Stomach smooth muscle (tissue), 2 donors: ENCODE measurements around the gene LHFPL2.

Experiments used
- H3K27ac ChIP-seq: one replicate; pipeline ENCODE4 v1.7.0; 2013; ENCODE audit warnings: mild to moderate bottlenecking, low read length, inconsistent platforms
- H3K27me3 ChIP-seq, 2 donors: one replicate each; pipeline ENCODE4 v1.7.0; 2013; ENCODE audit warnings: low read length in 2 of 2; ENCODE audit not compliant: insufficient read depth in 2 of 2, control insufficient read depth in 1 of 2
- H3K36me3 ChIP-seq, 2 donors: one replicate each; pipeline ENCODE4 v1.7.0; 2013; ENCODE audit warnings: low read length in 2 of 2; ENCODE audit not compliant: control insufficient read depth in 2 of 2, insufficient read depth in 2 of 2
- H3K4me1 ChIP-seq: one replicate; pipeline ENCODE4 v1.7.0; 2013; ENCODE audit warnings: low read length; ENCODE audit not compliant: control insufficient read depth, insufficient read depth
- H3K4me3 ChIP-seq, 2 donors: one replicate each; pipeline ENCODE4 v1.7.0; 2013; ENCODE audit warnings: low read length in 2 of 2
- H3K9ac ChIP-seq, 2 donors: one replicate each; pipeline ENCODE4 v1.7.0; 2013; ENCODE audit warnings: low read length in 2 of 2, mild to moderate bottlenecking in 1 of 2
- H3K9me3 ChIP-seq, 2 donors: one replicate each; pipeline ENCODE4 v1.7.0; 2013; ENCODE audit warnings: low read length in 2 of 2; ENCODE audit not compliant: control insufficient read depth in 2 of 2
- donor health status: healthy.
- donor health status: Pancreatic carcinoma.

Gene LHFPL2

GRCh38 chr5:78501411-78502352 lies 146.9 kb downstream of the LHFPL2 start:
- Histone ChIP-seq H3K9me3 (no peaks in the 10 kb centered on the region), H3K4me1 (peaks cover 62% of the 10 kb centered on the region), H3K9ac (no peak overlapping the region), H3K27me3 (no peaks in the 10 kb centered on the region), H3K36me3 (no peaks in the 10 kb centered on the region), H3K27ac (peak overlapping the region; percentile 49), H3K4me3 (no peak overlapping the region)

GRCh38 chr5:78500871-78501270 lies 147.7 kb downstream of the LHFPL2 start:
- no peak overlapping the region for H3K4me3 ChIP-seq
- H3K9me3 ChIP-seq: no peaks in the 10 kb centered on the region
- H3K36me3 ChIP-seq: no peaks in the 10 kb centered on the region
- H3K9ac ChIP-seq: no peak overlapping the region
- no peak overlapping the region for H3K27ac ChIP-seq
- H3K4me1 ChIP-seq: peaks cover 63% of the 10 kb centered on the region
- H3K27me3 ChIP-seq: no peaks in the 10 kb centered on the region

GRCh38 chr5:78500028-78500427 lies 148.5 kb downstream of the LHFPL2 start:
- no peaks in the 10 kb centered on the region for H3K27me3 ChIP-seq
- no peaks in the 10 kb centered on the region for H3K9me3 ChIP-seq
- no peak overlapping the region for H3K4me3 ChIP-seq
- no peak overlapping the region for H3K9ac ChIP-seq
- H3K4me1 ChIP-seq: peaks cover 55% of the 10 kb centered on the region
- no peak overlapping the region for H3K27ac ChIP-seq
- H3K36me3 ChIP-seq: no peaks in the 10 kb centered on the region

- Histone ChIP-seq H3K36me3 (no peaks in the 10 kb centered on the region), H3K27me3 (no peaks in the 10 kb centered on the region), H3K9me3 (no peaks in the 10 kb centered on the region), H3K4me3 (no peak overlapping the region), H3K4me1 (peaks cover 49% of the 10 kb centered on the region), H3K27ac (no peak overlapping the region), H3K9ac (no peak overlapping the region)
Observed at GRCh38 chr5:78499485-78499884, 149.1 kb downstream of the LHFPL2 start.

GRCh38 chr5:78497573-78498533 lies 150.7 kb downstream of the LHFPL2 start:
- H3K27ac ChIP-seq: no peak overlapping the region

GRCh38 chr5:78496373-78496772 lies 152.2 kb downstream of the LHFPL2 start:
- no peak overlapping the region for H3K27ac ChIP-seq
- peaks cover 38% of the 10 kb centered on the region for H3K4me1 ChIP-seq
- H3K36me3 ChIP-seq: no peaks in the 10 kb centered on the region
- no peaks in the 10 kb centered on the region for H3K27me3 ChIP-seq
- H3K4me3 ChIP-seq: no peak overlapping the region
- no peak overlapping the region for H3K9ac ChIP-seq
- no peaks in the 10 kb centered on the region for H3K9me3 ChIP-seq

More at GRCh38 chr5:78497573-78498533, 150.7 kb downstream of the LHFPL2 start:
- Histone ChIP-seq H3K9me3 (no peaks in the 10 kb centered on the region), H3K27me3 (no peaks in the 10 kb centered on the region), H3K36me3 (no peaks in the 10 kb centered on the region), H3K4me1 (peaks cover 42% of the 10 kb centered on the region), H3K9ac (peak overlapping the region in 1 of 2 donors; percentile 21), H3K4me3 (peak overlapping the region in 1 of 2 donors; percentile 47)

- Histone ChIP-seq H3K4me1 (peaks cover 35% of the 10 kb centered on the region), H3K9me3 (no peaks in the 10 kb centered on the region), H3K4me3 (no peak overlapping the region), H3K27ac (no peak overlapping the region), H3K9ac (no peak overlapping the region), H3K36me3 (no peaks in the 10 kb centered on the region), H3K27me3 (no peaks in the 10 kb centered on the region)
Observed at GRCh38 chr5:78495800-78496199, 152.8 kb downstream of the LHFPL2 start.

GRCh38 chr5:78492650-78493049 lies 155.9 kb downstream of the LHFPL2 start:
- Histone ChIP-seq H3K9ac (no peak overlapping the region), H3K9me3 (no peaks in the 10 kb centered on the region), H3K27me3 (no peaks in the 10 kb centered on the region), H3K4me3 (no peak overlapping the region), H3K4me1 (peaks cover 22% of the 10 kb centered on the region), H3K36me3 (peaks cover 9 to 13% of the 10 kb centered on the region in 2 donors), H3K27ac (no peak overlapping the region)

GRCh38 chr5:78492224-78492623 lies 156.3 kb downstream of the LHFPL2 start:
- Histone ChIP-seq H3K4me3 (no peak overlapping the region), H3K27me3 (no peaks in the 10 kb centered on the region), H3K9me3 (no peaks in the 10 kb centered on the region), H3K9ac (no peak overlapping the region), H3K36me3 (peaks cover 9 to 15% of the 10 kb centered on the region in 2 donors), H3K27ac (no peak overlapping the region), H3K4me1 (peaks cover 18% of the 10 kb centered on the region)

- H3K9ac ChIP-seq: no peak overlapping the region
- H3K4me1 ChIP-seq: peaks cover 5% of the 10 kb centered on the region
- no peaks in the 10 kb centered on the region for H3K9me3 ChIP-seq
- H3K27me3 ChIP-seq: no peaks in the 10 kb centered on the region
- H3K36me3 ChIP-seq: peaks cover 9 to 21% of the 10 kb centered on the region in 2 donors
- H3K4me3 ChIP-seq: no peak overlapping the region
- H3K27ac ChIP-seq: no peak overlapping the region
Observed at GRCh38 chr5:78490709-78491485, 157.7 kb downstream of the LHFPL2 start.
